GM21786 (cell line): ENCODE data around the gene SIPA1.

Experiments
- ATAC-seq: cut with Tn5 transposase; IDR thresholded peaks from one replicate; pipeline ENCODE4 v1.9.1; 2021; ENCODE audit not compliant: unreplicated experiment

The SIPA1 gene

GRCh38 chr11:65637794-65638419, at the start of gene SIPA1:
Gene SIPA1, plus strand, starts transcription at chr11:65638101. Its CDS starts 2,821 bp downstream, at chr11:65640922.
- peak; percentile 30 for ATAC-seq

GRCh38 chr11:65588199-65589054, 49.5 kb upstream of the SIPA1 start:
- peak; percentile 79 for ATAC-seq

DNA sequence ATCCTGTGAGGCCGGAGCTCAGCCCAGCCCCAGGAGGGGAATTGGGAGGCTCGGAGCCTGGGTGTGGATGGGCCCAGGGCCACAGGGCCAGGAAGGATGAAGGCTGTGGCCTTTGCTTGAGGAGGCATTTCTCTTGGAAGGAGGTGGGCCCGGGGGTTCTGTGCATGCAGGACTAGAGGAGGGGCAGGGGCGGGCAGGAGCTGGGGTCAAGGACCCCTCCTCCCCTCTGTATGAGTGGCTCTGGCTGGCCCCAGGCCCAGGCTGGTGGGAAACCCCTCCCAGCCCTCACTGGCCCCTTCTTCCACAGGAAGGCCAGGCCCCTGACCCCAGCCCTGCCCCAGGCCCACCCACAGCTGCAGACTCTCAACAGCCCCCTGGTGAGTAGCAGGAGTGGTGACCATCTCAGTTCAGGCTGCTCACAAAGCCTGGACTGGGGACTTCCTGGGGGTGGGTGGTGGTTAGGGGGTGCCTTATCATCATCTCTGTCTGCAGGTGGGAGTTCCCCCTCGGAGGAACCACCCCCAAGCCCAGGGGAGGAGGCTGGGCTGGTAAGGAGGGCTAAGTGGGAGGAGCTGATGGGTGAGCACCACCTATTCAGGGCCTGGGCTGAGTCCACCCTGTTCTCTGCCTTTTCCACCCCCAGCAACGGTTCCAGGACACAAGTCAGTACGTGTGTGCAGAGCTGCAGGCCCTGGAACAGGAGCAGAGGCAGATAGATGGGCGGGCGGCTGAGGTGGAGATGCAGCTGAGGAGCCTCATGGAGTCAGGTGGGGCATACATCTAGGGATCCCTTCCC, 48.3 kb upstream of the SIPA1 start:
- no peak for ATAC-seq

DNA sequence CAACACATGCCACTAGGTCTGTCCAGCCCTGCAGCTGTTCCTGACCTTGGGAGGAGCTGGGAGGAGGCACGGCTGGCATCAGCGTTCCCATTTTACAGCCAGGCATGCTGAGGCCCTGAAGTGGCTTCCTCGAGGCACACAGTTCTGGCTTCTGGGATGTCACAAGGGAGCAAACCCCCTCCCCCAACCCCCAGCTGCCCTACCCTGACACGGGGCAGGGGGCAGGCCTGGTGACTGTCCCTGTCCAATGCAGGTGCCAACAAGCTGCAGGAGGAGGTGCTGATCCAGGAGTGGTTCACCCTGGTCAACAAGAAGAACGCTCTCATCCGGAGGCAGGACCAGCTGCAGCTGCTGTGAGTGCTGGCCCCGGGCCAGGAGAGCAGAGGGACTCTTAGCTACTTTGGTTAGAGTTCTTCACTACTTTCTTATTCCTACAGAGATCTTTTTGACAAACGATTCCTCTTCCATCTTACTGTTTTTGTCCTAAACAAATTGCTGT, 47.6 kb upstream of the SIPA1 start:
- ATAC-seq, result no peak

- no peak for ATAC-seq
These were observed 45.7 kb upstream of the SIPA1 start for GRCh38 chr11:65591939-65592857.

GRCh38 chr11:65592858-65593517, 44.9 kb upstream of the SIPA1 start:
- ATAC-seq, result no peak

DNA sequence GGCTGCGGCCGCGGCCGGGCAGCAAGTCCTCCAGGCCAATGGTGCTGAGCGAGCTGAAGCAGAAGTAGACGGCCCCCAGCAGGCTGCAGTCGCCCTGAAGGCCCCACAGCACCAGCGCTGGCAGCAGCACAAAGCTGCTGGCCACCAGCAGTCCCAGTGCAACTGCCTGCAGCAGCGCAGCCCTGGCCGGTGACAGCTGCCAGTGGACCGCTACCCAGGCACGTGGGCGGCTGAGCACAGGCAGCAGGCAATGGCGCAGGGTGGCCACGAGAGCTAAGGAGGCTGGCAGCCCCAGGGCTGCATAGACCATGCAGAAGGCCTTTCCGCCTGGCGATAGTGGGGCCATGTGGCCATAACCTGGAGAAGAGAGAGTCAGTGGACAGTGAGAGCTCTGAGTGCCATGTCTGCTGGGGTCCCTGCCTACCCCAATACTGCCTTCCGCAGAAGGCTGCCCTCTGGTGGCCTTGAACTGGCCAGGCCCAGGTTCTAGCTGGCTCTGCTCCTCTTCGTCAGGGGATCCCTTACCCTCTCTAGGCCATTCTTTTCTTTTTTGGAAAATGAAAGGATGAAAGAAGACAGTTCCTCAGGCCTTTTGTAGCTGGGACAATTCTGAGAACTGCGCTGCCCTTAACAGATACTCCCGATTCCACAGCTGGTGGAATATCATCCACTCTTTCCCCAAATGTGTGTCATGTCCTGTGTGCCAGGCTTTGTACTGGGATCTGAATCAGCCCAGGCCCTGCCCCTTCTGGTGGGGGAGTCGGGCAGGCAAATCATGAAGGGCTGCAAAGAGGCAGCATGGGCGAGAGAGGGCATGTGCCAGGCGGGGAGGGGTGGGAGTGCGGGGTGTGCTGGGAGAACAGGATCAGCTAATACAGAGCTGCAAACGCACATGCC, 44.1 kb upstream of the SIPA1 start:
- no peak for ATAC-seq

DNA sequence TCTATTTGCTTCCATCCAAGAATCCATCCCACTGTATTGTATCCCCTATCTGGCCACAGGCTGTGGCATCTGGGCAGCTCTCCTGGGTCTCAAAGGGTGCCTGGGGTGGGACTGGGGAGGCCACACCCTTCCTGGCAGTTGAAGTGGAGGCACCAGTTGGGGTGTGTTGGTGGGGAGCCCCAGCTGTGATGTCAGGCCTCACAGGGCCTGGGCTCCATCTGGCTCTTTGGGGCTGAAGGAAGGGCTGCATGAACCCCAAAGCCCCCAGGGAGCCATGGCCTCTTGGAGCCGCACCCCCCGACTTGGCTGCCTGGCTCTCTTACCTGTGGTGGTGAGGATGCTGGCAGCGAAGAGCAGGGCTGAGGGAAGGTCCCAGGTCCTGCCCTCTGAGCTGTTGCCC, 42.8 kb upstream of the SIPA1 start:
- no peak for ATAC-seq

DNA sequence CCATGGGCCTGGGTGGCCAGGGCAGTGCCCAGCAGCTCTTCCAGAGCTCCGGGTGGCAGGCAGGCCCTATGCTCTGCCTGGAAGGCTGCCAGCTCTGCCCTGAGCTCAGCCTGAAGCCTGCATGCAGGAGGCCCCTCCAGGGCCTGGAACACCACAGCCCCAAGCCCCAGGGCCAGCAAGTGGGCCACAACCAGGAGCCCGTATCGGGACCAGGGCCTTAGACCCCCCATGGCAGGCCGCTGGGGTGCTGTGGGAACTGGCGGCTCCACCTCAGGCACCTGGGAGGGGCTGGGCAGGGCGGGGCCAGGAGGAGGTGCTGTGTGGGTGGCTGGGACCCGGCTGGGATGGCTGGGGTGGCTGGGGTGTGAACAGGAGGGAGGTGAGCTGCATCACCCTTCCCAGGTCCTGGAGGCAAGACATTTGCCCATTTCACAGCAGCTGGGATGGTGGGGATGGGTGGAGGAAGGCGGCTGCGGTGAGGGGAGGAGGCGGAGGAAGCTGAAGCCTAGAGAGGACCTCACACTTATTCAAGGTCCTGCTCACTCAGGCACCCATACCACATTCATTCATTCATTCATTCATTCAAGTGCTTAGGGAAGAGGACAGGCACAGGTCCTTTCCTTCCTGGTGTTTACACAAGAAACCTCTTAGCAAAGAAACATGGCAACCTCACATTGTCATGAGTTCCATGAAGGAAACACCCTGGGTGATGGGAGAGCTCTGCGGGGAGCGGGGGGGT, 42.2 kb upstream of the SIPA1 start, which contains the start of gene KCNK7:
TSS of gene KCNK7 (minus strand) at position 258 of the 739 bp plus-strand sequence. CDS start at position 230, 28 bp downstream.
- ATAC-seq, result no peak

GRCh38 chr11:65596520-65596919, 41.4 kb upstream of the SIPA1 start:
- no peak for ATAC-seq

DNA sequence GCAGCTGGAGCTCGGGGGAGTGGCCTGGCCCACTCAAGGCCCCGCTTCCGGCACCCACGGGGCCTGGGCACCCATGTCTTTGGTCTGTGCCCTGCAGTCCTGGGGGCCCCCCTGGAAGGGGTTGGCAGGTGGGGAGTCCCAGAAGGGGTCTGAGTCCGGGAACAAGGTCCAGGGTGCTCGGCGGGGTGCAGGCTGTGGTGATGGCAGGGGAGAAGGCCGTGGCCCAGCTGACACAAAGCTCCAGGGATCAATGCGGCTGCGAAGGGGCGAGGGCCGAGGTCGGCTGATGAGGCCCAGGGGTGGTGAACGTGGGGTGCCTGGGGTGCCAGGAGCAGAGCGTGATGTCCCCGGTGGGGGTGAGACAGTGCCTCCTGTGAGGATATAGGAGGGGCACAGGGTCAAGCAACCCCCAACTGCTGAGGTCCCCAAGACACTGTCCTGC, 39.6 kb upstream of the SIPA1 start:
- no peak for ATAC-seq

DNA sequence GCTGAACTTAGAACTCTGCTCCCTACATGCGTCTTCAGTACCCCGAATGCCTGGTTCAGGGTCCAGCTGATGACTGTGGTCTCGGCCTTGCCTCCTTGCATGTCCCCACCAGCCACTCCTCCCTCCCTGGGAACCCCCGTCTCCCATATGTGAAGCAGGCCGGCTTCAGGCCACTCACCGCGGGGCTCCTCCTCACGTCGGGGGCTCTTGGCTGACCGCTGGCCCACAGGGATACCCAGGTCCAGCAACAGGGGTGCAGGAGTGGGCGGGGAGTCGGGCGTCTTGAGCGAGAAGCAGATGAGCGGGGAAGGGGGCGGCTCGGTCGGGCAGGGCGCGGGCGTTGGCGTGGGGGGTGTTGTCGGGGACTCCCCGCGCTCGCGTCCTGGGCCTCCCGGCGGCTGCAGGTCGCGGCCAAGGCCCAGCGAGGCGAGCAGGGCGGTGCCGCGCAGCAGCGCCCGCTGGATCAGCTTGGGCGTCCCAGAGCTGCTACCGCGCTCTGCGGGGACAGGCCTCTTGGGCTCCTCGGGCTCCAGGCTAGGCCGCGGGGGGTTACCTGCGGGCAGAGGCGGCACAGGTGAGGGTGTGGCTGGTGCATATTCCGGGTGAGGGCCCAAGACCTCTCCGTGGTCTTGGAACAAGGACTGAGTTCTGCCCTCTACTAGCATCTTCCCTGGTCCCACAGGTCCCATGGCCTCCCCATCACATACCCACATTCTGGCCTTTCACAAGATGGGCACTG, 38.5 kb upstream of the SIPA1 start:
- no peak for ATAC-seq

GRCh38 chr11:65599955-65600246, 38.0 kb upstream of the SIPA1 start:
- ATAC-seq, result no peak

GRCh38 chr11:65604258-65604657, 33.6 kb upstream of the SIPA1 start:
- ATAC-seq, result no peak

DNA sequence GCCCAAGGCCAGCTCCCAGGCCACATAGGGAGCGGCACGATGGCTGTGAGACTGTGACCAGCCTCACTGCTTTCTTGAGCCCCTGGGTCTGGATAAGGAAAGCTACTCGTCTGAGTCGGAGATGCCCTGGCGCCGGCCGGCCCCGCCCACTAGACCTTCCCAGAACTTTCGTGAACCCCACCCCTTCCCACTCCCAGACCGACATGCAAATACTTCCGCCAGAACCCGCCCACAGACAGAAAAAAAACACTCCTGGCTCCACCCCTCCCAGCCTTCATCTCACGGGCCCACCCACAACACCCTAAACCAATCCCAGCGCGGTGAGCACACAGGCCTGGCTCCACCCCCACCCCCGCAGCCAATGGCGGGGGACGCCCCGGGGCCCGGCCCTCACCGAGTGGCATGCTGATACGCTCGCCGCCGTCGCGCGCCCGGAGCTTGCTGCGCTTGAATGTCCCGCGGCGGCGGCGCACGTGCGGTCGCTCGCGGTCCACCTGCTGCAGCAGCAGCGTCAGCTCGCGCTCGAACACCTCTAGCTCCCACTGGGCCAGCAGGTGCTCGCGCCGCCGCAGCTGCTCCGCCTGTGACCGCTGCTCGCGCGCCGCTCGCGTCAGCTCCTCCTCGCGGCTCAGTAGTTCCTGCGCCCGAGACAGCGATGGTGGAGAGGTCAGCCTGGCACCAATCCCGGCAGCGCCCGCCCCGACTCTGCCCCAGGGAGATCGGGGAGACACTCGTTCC, 30.9 kb upstream of the SIPA1 start:
- no peak for ATAC-seq

- ATAC-seq, result no peak
These were observed 30.1 kb upstream of the SIPA1 start for GRCh38 chr11:65607614-65608426.
